TTC549 (cell line): Measurements from ENCODE around the gene DHODH.

Experiments used
- FAIRE-seq: peaks from 2 replicates; lab custom pipeline; 2012; peaks lifted over from hg19 to GRCh38; lab: Jason Lieb, UNC

Gene DHODH

GRCh38 chr16:72013888-72014581 is 5.5 kb downstream of the DHODH start:
- FAIRE-seq = no peak

GRCh38 chr16:72014675-72015074 is 6.1 kb downstream of the DHODH start:
- FAIRE-seq = no peak

GRCh38 chr16:72015124-72015523 is 6.6 kb downstream of the DHODH start:
- no peak for FAIRE-seq

- FAIRE-seq = no peak
Observed at GRCh38 chr16:72018470-72018869, 9.9 kb downstream of the DHODH start.

- no peak for FAIRE-seq
Observed at GRCh38 chr16:72021043-72021442, 12.5 kb downstream of the DHODH start.

- no peak for FAIRE-seq
Observed at GRCh38 chr16:72022127-72022526, 13.6 kb downstream of the DHODH start.

GRCh38 chr16:72023962-72024361 is 15.4 kb downstream of the DHODH start:
- no peak for FAIRE-seq

- FAIRE-seq = no peak
Observed at GRCh38 chr16:72024862-72025382, 16.4 kb downstream of the DHODH start.

GRCh38 chr16:72025404-72026114 is 17.0 kb downstream of the DHODH start:
- no peak for FAIRE-seq

- FAIRE-seq = no peak
Observed at GRCh38 chr16:72027669-72028378, 19.3 kb downstream of the DHODH start.

GRCh38 chr16:72029567-72030271 is 21.2 kb downstream of the DHODH start:
- FAIRE-seq = no peak

- no peak for FAIRE-seq
Observed at GRCh38 chr16:72033437-72033836, 24.9 kb downstream of the DHODH start.

- FAIRE-seq = no peak
Observed at GRCh38 chr16:72036098-72036497, 27.6 kb downstream of the DHODH start.

GRCh38 chr16:72042157-72042660 is 33.7 kb downstream of the DHODH start:
- FAIRE-seq = no peak

- no peak for FAIRE-seq
Observed at GRCh38 chr16:72043058-72043457, 34.5 kb downstream of the DHODH start.

- no peak for FAIRE-seq
Observed at GRCh38 chr16:72043539-72043938, 35.0 kb downstream of the DHODH start.

GRCh38 chr16:72044296-72044695 is 35.8 kb downstream of the DHODH start:
- no peak for FAIRE-seq

- no peak for FAIRE-seq
Observed at GRCh38 chr16:72044825-72045359, 36.3 kb downstream of the DHODH start.

GRCh38 chr16:72049110-72049509 is 40.6 kb downstream of the DHODH start:
- FAIRE-seq = no peak

GRCh38 chr16:72050769-72051464 is 42.4 kb downstream of the DHODH start:
- FAIRE-seq = no peak

GRCh38 chr16:72051818-72052217 is 43.3 kb downstream of the DHODH start:
- FAIRE-seq = no peak
